ENCODE measurements around the gene NLRP6.

- no peak for TF ChIP-seq CTCF (IDR thresholded peaks at IDR 0.05)
- no peak for TF ChIP-seq RXRA (IDR thresholded peaks at IDR 0.05; ENCODE audit: borderline replicate concordance, low read depth)
- TF ChIP-seq USF1 (IDR thresholded peaks at IDR 0.05; ENCODE audit: borderline replicate concordance, low read depth), result no peak
- TF ChIP-seq POLR2AphosphoS5 (IDR thresholded peaks at IDR 0.05; ENCODE audit: low read depth, low read length), result no peak
- no peak for TF ChIP-seq YY1 (IDR thresholded peaks at IDR 0.05; ENCODE audit: low read depth)
Observed at GRCh38 chr11:330307-330693, 52.1 kb downstream of the NLRP6 start.

All from SK-N-SH (cell line).